Uterus (tissue), 4 donors: Measurements from ENCODE around the gene NR3C2. TPM values are rescaled to one million over a fixed set of nuclear protein-coding genes. Genes with fewer than 3 reads are reported as not detected.

Experiments
- DNase-seq, 2 donors: peaks; one replicate each; pipeline ENCODE4 v3.0.0-alpha.2; 2019 to 2020
- H3K27ac ChIP-seq, 2 donors: fragments of 200-600 bp; sonication (generic); 1 replicate in 1 of 2; 2 replicates in 1 of 2; pipeline ENCODE4 v1.5.1; 2016 to 2018
- H3K27me3 ChIP-seq, 2 donors: fragments of 200-600 bp; sonication (generic); one replicate each; pipeline ENCODE4 v1.5.1; 2018 to 2019; ENCODE audit warnings: control low read depth in 1 of 2
- H3K36me3 ChIP-seq, 2 donors: fragments of 200-600 bp; sonication (generic); one replicate each; pipeline ENCODE4 v1.5.1; 2019; ENCODE audit warnings: control low read depth in 1 of 2
- H3K4me1 ChIP-seq, 2 donors: fragments of 200-600 bp; sonication (generic); one replicate each; pipeline ENCODE4 v1.5.1; 2018 to 2019; ENCODE audit warnings: control low read depth in 1 of 2
- H3K4me3 ChIP-seq, 2 donors: fragments of 200-600 bp; sonication (generic); 1 replicate in 1 of 2; 2 replicates in 1 of 2; pipeline ENCODE4 v1.5.1; 2018 to 2019; ENCODE audit warnings: mild to moderate bottlenecking in 1 of 2
- H3K9me3 ChIP-seq, 2 donors: fragments of 200-600 bp; sonication (generic); one replicate each; pipeline ENCODE4 v1.5.1; 2019; ENCODE audit warnings: control low read depth in 1 of 2
- CTCF ChIP-seq, 4 experiments: fragments of 200-600 bp in 2 of 4; fragments of 450-650 bp in 2 of 4; sonication (generic) in 2 of 4; IDR thresholded peaks; one replicate each; pipeline ENCODE4 v1.5.1; 2016 to 2019; ENCODE audit warnings: antibody characterized with exemption in 4 of 4, mild to moderate bottlenecking in 2 of 4, moderate library complexity in 1 of 4
- POLR2A ChIP-seq, 2 donors: fragments of 450-650 bp; IDR thresholded peaks; one replicate each; pipeline ENCODE4 v1.6.1; 2016; ENCODE audit warnings: antibody characterized with exemption in 2 of 2, mild to moderate bottlenecking in 1 of 2, moderate library complexity in 1 of 2
- intact Hi-C: fragments of 100-400 bp; cut with DNase I; formaldehyde crosslinking; loops from one replicate; pipeline ENCODE4 v1.15.1; 2023; ENCODE audit warnings: low total_unique reads
- total RNA-seq, 4 donors: library from RNA; depleted of rRNA in 3 of 4; stranded (reverse); fragments of >200 nt in 3 of 4; gene quantifications; one replicate each; pipeline versions ENCODE4 v1.1.0 to v1.2.4, GENCODE V29; 2014 to 2023
- donor health status: DM: yes; HTN: yes; CAD: no.

The NR3C2 gene
- total RNA-seq, 4 donors from 2014 or later, result 10.0 to 46.7 (median 12.5) TPM

GRCh38 chr4:148293571-148293970 lies 148.6 kb downstream of the NR3C2 start:
- Histone ChIP-seq H3K27ac (no peak overlapping the region), H3K36me3 (no peaks in the 10 kb centered on the region), H3K27me3 (no peaks in the 10 kb centered on the region), H3K4me1 (no peaks in the 10 kb centered on the region), H3K9me3 (no peaks in the 10 kb centered on the region), H3K4me3 (no peak overlapping the region)
- TF ChIP-seq POLR2A (IDR thresholded peaks at IDR 0.05) (no peak), CTCF (IDR thresholded peaks at IDR 0.05) (no peak)
- no peak for DNase-seq
- intact Hi-C loops, result no loop called here

GRCh38 chr4:148292686-148293085 lies 149.5 kb downstream of the NR3C2 start:
- Histone ChIP-seq H3K9me3 (no peaks in the 10 kb centered on the region), H3K4me1 (no peaks in the 10 kb centered on the region), H3K27me3 (no peaks in the 10 kb centered on the region), H3K27ac (no peak overlapping the region), H3K36me3 (no peaks in the 10 kb centered on the region), H3K4me3 (no peak overlapping the region)
- intact Hi-C loops, result no loop called here
- TF ChIP-seq POLR2A (IDR thresholded peaks at IDR 0.05), result no peak
- TF ChIP-seq CTCF (IDR thresholded peaks at IDR 0.05), result no peak
- DNase-seq, result no peak

GRCh38 chr4:148289740-148290139 lies 152.5 kb downstream of the NR3C2 start:
- no peaks in the 10 kb centered on the region for H3K4me1 ChIP-seq
- no peak overlapping the region for H3K27ac ChIP-seq
- no peak overlapping the region for H3K4me3 ChIP-seq
- no peaks in the 10 kb centered on the region for H3K36me3 ChIP-seq
- no peak for TF ChIP-seq POLR2A (IDR thresholded peaks at IDR 0.05)
- no peak for TF ChIP-seq CTCF (IDR thresholded peaks at IDR 0.05)
- intact Hi-C loops, result no loop called here
- H3K27me3 ChIP-seq, result no peaks in the 10 kb centered on the region
- no peaks in the 10 kb centered on the region for H3K9me3 ChIP-seq
- no peak for DNase-seq

GRCh38 chr4:148288448-148288847 lies 153.8 kb downstream of the NR3C2 start:
- no peak for DNase-seq
- Histone ChIP-seq H3K4me3 (no peak overlapping the region), H3K9me3 (no peaks in the 10 kb centered on the region), H3K36me3 (no peaks in the 10 kb centered on the region), H3K27ac (no peak overlapping the region), H3K4me1 (no peaks in the 10 kb centered on the region), H3K27me3 (no peaks in the 10 kb centered on the region)
- intact Hi-C loops, result no loop called here
- TF ChIP-seq CTCF (IDR thresholded peaks at IDR 0.05) (no peak), POLR2A (IDR thresholded peaks at IDR 0.05) (no peak)

- Histone ChIP-seq H3K27ac (no peak overlapping the region), H3K36me3 (no peaks in the 10 kb centered on the region), H3K27me3 (no peaks in the 10 kb centered on the region), H3K9me3 (no peaks in the 10 kb centered on the region), H3K4me3 (no peak overlapping the region), H3K4me1 (no peaks in the 10 kb centered on the region)
- intact Hi-C loops, result no loop called here
- TF ChIP-seq CTCF (IDR thresholded peaks at IDR 0.05), result no peak
- TF ChIP-seq POLR2A (IDR thresholded peaks at IDR 0.05), result no peak
- DNase-seq, result no peak
Observed at GRCh38 chr4:148287111-148287510, 155.1 kb downstream of the NR3C2 start.
